A549 (cell line): ENCODE measurements around the gene METTL17. TPM values are rescaled to one million over a fixed set of nuclear protein-coding genes. Genes with fewer than 3 reads are reported as not detected.
A peak's percentile ranks its signal among the peaks of the same experiment; 100 is the strongest.
"Not testable (repeated sequence)": the region's sequence is repeated elsewhere in the genome, so short reads cannot be mapped to it uniquely, and the experiment has no call there.

ENCODE experiments used
- ATAC-seq, 2 experiments: fragments of 200-7000 bp in 1 of 2; fragments of >200 bp in 1 of 2; cut with Nextera tagmentation in 1 of 2; cut with Tn5 transposase in 1 of 2; 3 replicates each; pipeline versions ENCODE4 v1.8.0 to v1.9.1; 2018 to 2020; ENCODE audit warnings: mild to moderate bottlenecking in 1 of 2, moderate library complexity in 1 of 2
- CTCF ChIA-PET: fragments of 300-600 bp; sonication (Branson Sonifier 250); formaldehyde crosslinking; extraction: SDS; loops from one replicate; lab custom pipeline; 2021; ENCODE audit warnings: antibody characterized with exemption, inconsistent platforms; lab: Yijun Ruan, JAX
- POLR2A ChIA-PET: fragments of 350-600 bp; formaldehyde crosslinking; extraction: SDS; loops from one replicate; lab custom pipeline; 2021; ENCODE audit warnings: antibody characterized with exemption, inconsistent platforms; lab: Yijun Ruan, JAX
- DNase-seq, 2 experiments: peaks; one replicate each; pipeline versions ENCODE4 v3.0.0 to v3.0.0-alpha.2; 2011 to 2016; ENCODE audit warnings: low read depth in 1 of 2, low spot score in 1 of 2
- FAIRE-seq: peaks from 2 replicates; lab custom pipeline; 2011; peaks lifted over from hg19 to GRCh38; lab: Jason Lieb, UNC
- H3K27ac ChIP-seq, 2 experiments: fragments of >200 bp; sonication (Bioruptor Twin); formaldehyde crosslinking; 3 replicates each; pipeline ENCODE4 v1.5.1; 2016 to 2017
- H3K4me1 ChIP-seq: fragments of >200 bp; sonication (Bioruptor Twin); formaldehyde crosslinking; 3 replicates; pipeline ENCODE4 v1.6.1; 2016
- H3K4me2 ChIP-seq: fragments of >200 bp; sonication (Bioruptor Twin); formaldehyde crosslinking; 3 replicates; pipeline ENCODE4 v1.6.1; 2016
- H3K4me3 ChIP-seq: fragments of >200 bp; sonication (Bioruptor Twin); formaldehyde crosslinking; 3 replicates; pipeline ENCODE4 v1.5.1; 2016
- H3K9me3 ChIP-seq: fragments of >200 bp; sonication (Bioruptor Twin); formaldehyde crosslinking; 3 replicates; pipeline ENCODE4 v1.6.1; 2016
- CHD4 ChIP-seq: fragments of 200-600 bp; sonication (generic); IDR thresholded peaks from 2 replicates; pipeline ENCODE4 v1.6.1; 2016; ENCODE audit warnings: antibody characterized with exemption, mild to moderate bottlenecking, borderline replicate concordance
- EHMT2 ChIP-seq: fragments of 200-600 bp; sonication (generic); IDR thresholded peaks from 2 replicates; pipeline ENCODE4 v1.6.1; 2016; ENCODE audit warnings: antibody characterized with exemption, low read depth, mild to moderate bottlenecking, moderate library complexity
- GATA3 ChIP-seq: IDR thresholded peaks from 2 replicates; pipeline ENCODE4 v1.6.1; 2012; ENCODE audit warnings: borderline replicate concordance
- HDAC2 ChIP-seq: fragments of 200-600 bp; sonication (generic); IDR thresholded peaks from 2 replicates; pipeline ENCODE4 v1.6.1; 2016
- JUNB ChIP-seq: fragments of >200 bp; sonication (Bioruptor Twin); formaldehyde crosslinking; IDR thresholded peaks from 2 replicates; pipeline ENCODE4 v1.6.1; 2016
- KDM1A ChIP-seq: fragments of 200-600 bp; sonication (generic); IDR thresholded peaks from 2 replicates; pipeline ENCODE4 v1.6.1; 2016; ENCODE audit warnings: low read depth, mild to moderate bottlenecking
- KDM5A ChIP-seq: fragments of 200-600 bp; sonication (generic); IDR thresholded peaks from 2 replicates; pipeline ENCODE4 v1.6.1; 2016; ENCODE audit warnings: antibody characterized with exemption, mild to moderate bottlenecking
- MAZ ChIP-seq: fragments of 150-350 bp; IDR thresholded peaks from 2 replicates; pipeline ENCODE4 v1.6.1; 2014; ENCODE audit warnings: antibody characterized with exemption, low read depth, low read length, borderline replicate concordance
- POLR2A ChIP-seq: IDR thresholded peaks from 2 replicates; pipeline ENCODE4 v1.6.1; 2012; ENCODE audit warnings: mild to moderate bottlenecking, low read length
- RAD21 ChIP-seq, 2 experiments: fragments of >200 bp in 1 of 2; sonication (Bioruptor Twin) in 1 of 2; formaldehyde crosslinking in 1 of 2; IDR thresholded peaks in 1 of 2; conservative IDR thresholded peaks in 1 of 2; 2 replicates in 1 of 2; 3 replicates in 1 of 2; pipeline ENCODE4 v1.6.1; 2012 to 2018; ENCODE audit warnings: inconsistent platforms in 1 of 2
- SMC3 ChIP-seq: fragments of >200 bp; sonication (Bioruptor Twin); formaldehyde crosslinking; IDR thresholded peaks from 3 replicates; pipeline ENCODE4 v1.6.1; 2018; ENCODE audit warnings: inconsistent platforms
- ZFP36 ChIP-seq: fragments of 450-650 bp; IDR thresholded peaks from 2 replicates; pipeline ENCODE4 v1.6.1; 2014; ENCODE audit warnings: borderline replicate concordance; ENCODE audit not compliant: partially characterized antibody
- ZNF302 ChIP-seq: fragments of 250-450 bp; sonication (Bioruptor Pico); IDR thresholded peaks from 2 replicates; pipeline ENCODE4 v1.9.0; 2021; ENCODE audit warnings: inconsistent platforms, mild to moderate bottlenecking, moderate library complexity
- ZSCAN20 ChIP-seq: fragments of 250-450 bp; sonication (Bioruptor Pico); IDR thresholded peaks from 2 replicates; pipeline ENCODE4 v1.8.0; 2022; ENCODE audit warnings: mild to moderate bottlenecking, moderate library complexity
- WGBS: methylation state at CpG from one replicate; pipeline ENCODE4 v1.1.6; 2017; ENCODE audit errors: missing lambda C conversion rate; 5-methylcytosine and 5-hydroxymethylcytosine counted together
- polyA plus RNA-seq, 4 experiments: library from polyadenylated mRNA; depleted of rRNA in 3 of 4; stranded (reverse); fragments of >200 nt; fragmentation: RNase III in 1 of 4; extraction: RNeasy Plus Mini Kit Qiagen cat#74134 plus additional on column Dnase treatment in 1 of 4; gene quantifications; 2 replicates in 3 of 4; 3 replicates in 1 of 4; pipeline ENCODE4 v1.2.3, GENCODE V29; 2011 to 2017
- TF ChIP-seq, protein P1 (sequence below): fragments of >200 bp; sonication (Bioruptor Twin); formaldehyde crosslinking; IDR thresholded peaks from 3 replicates; pipeline ENCODE4 v1.6.1; 2016
- TF ChIP-seq, protein P2 (sequence below): fragments of 200-600 bp; sonication (generic); IDR thresholded peaks from 2 replicates; pipeline ENCODE4 v1.6.1; 2016; ENCODE audit warnings: antibody characterized with exemption, mild to moderate bottlenecking, moderate library complexity
- TF ChIP-seq, protein P3 (sequence below): fragments of 450-650 bp; IDR thresholded peaks from 2 replicates; pipeline ENCODE4 v1.6.1; 2014; ENCODE audit warnings: antibody characterized with exemption
- TF ChIP-seq, protein P4 (sequence below): fragments of >200 bp; sonication (Bioruptor Twin); formaldehyde crosslinking; IDR thresholded peaks from 3 replicates; pipeline ENCODE4 v1.5.1; 2016
- TF ChIP-seq, protein P5 (sequence below): fragments of 250-450 bp; sonication (Bioruptor Pico); IDR thresholded peaks from 2 replicates; pipeline ENCODE4 v1.5.0; 2021; ENCODE audit warnings: mild to moderate bottlenecking, moderate library complexity, borderline replicate concordance

Gene METTL17
- polyA plus RNA-seq, 2 of the 4 experiments (the other 2 are of a cell fraction): 81.4 to 116 TPM

- no peak for FAIRE-seq
- POLR2A ChIA-PET: interaction anchor here (1.4 kb wide), 1 partner anchor 26 kb away, joined by 5 read pairs; no protein-coding TSS in a partner anchor
- H3K4me3 ChIP-seq: no peak overlapping the region
- no peaks in the 10 kb centered on the region for H3K9me3 ChIP-seq
- WGBS: 55% methylated on average over 8 of the region's 8 CpGs
- no peak overlapping the region for H3K27ac ChIP-seq
- H3K4me2 ChIP-seq: no peak overlapping the region
- peak in 1 of 2 experiments; percentile 17; a peak in 3 of 6 replicates for ATAC-seq
- no peaks in the 10 kb centered on the region for H3K4me1 ChIP-seq
- CTCF ChIA-PET: interaction anchor here (0.6 to 7.3 kb wide), 49 partner anchors 8 to 1114 kb away, joined by 3 to 323 read pairs (median 5); partner anchors contain the start of genes ARHGEF40, NDRG2, RNASE8 and TPPP2
- TF ChIP-seq EHMT2 (no peak), CHD4 (no peak), GATA3 (no peak), MAZ (no peak), JUNB (no peak), ZNF302 (CRISPR knock-in tag) (no peak), HDAC2 (no peak), KDM1A (no peak), SMC3 (no peak), ZSCAN20 (no peak)
- TF ChIP-seq, protein P1, sequence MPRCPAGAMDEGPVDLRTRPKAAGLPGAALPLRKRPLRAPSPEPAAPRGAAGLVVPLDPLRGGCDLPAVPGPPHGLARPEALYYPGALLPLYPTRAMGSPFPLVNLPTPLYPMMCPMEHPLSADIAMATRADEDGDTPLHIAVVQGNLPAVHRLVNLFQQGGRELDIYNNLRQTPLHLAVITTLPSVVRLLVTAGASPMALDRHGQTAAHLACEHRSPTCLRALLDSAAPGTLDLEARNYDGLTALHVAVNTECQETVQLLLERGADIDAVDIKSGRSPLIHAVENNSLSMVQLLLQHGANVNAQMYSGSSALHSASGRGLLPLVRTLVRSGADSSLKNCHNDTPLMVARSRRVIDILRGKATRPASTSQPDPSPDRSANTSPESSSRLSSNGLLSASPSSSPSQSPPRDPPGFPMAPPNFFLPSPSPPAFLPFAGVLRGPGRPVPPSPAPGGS: no peak
- TF ChIP-seq, protein P2, sequence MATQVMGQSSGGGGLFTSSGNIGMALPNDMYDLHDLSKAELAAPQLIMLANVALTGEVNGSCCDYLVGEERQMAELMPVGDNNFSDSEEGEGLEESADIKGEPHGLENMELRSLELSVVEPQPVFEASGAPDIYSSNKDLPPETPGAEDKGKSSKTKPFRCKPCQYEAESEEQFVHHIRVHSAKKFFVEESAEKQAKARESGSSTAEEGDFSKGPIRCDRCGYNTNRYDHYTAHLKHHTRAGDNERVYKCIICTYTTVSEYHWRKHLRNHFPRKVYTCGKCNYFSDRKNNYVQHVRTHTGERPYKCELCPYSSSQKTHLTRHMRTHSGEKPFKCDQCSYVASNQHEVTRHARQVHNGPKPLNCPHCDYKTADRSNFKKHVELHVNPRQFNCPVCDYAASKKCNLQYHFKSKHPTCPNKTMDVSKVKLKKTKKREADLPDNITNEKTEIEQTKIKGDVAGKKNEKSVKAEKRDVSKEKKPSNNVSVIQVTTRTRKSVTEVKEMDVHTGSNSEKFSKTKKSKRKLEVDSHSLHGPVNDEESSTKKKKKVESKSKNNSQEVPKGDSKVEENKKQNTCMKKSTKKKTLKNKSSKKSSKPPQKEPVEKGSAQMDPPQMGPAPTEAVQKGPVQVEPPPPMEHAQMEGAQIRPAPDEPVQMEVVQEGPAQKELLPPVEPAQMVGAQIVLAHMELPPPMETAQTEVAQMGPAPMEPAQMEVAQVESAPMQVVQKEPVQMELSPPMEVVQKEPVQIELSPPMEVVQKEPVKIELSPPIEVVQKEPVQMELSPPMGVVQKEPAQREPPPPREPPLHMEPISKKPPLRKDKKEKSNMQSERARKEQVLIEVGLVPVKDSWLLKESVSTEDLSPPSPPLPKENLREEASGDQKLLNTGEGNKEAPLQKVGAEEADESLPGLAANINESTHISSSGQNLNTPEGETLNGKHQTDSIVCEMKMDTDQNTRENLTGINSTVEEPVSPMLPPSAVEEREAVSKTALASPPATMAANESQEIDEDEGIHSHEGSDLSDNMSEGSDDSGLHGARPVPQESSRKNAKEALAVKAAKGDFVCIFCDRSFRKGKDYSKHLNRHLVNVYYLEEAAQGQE: no peak
- TF ChIP-seq, protein P3, sequence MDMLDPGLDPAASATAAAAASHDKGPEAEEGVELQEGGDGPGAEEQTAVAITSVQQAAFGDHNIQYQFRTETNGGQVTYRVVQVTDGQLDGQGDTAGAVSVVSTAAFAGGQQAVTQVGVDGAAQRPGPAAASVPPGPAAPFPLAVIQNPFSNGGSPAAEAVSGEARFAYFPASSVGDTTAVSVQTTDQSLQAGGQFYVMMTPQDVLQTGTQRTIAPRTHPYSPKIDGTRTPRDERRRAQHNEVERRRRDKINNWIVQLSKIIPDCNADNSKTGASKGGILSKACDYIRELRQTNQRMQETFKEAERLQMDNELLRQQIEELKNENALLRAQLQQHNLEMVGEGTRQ: no peak
- DNase-seq: no peak
Measured at GRCh38 chr14:21040370-21040925, 50.7 kb downstream of the METTL17 start.

- POLR2A ChIA-PET, DNase-seq, H3K4me2 ChIP-seq, H3K4me1 ChIP-seq, FAIRE-seq, H3K9me3 ChIP-seq, H3K27ac ChIP-seq, H3K4me3 ChIP-seq, ATAC-seq: not testable (repeated sequence)
- CTCF ChIA-PET: interaction anchor here (0.8 to 7.3 kb wide), 31 partner anchors 8 to 349 kb away, joined by 3 to 323 read pairs (median 8); partner anchors contain the start of genes NDRG2, RNASE8 and TPPP2
- 58% methylated on average over 3 of the region's 3 CpGs for WGBS
Measured at GRCh38 chr14:21040941-21041340, 51.2 kb downstream of the METTL17 start.

DNA sequence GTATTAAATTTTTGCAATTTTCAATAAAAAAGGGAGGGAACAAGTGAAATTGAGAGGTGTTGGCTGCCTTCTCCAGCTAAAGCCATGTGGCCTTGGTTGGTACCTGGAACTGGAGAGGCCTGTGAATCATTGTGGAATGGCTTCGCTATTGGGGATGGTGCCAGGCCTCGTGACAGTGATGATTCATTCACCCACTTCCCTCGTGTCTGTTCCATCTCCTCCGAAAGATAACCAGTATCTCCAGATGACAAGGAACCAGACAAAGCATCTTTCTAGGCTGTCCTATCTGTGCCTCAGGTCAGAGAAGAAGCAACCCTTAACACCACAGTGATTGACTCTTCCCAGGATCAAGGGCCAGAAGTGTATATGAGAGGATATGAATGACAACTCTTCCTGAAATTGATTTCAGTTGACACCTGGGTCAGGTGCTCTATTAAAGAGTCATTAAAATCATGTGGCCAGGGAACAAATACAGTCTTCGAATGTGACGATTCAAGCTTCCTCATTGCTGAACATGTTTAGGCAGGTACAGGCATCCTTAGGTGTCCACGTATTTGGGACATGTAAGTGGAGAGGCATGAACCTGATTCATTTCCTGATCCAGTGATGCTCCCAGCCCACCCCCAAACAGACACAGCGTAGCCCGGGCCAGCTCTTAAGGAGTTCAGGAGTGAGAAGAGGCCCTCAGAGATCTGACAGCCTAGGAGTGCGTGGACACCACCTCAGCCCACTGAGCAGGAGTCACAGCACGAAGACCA, 52.1 kb downstream of the METTL17 start, which contains the start of gene RNASE7:
RNASE7 (plus strand) TSS at position 687 of the 758 bp plus-strand sequence. CDS start 631 bp downstream, outside the sequence.
- POLR2A ChIA-PET: no interaction called here
- H3K27ac ChIP-seq: no peak within 1 kb of the TSS
- no peak within 1 kb of the TSS for H3K4me3 ChIP-seq
- ATAC-seq: no peak
- WGBS: 63% methylated on average over 11 of the region's 11 CpGs
- CTCF ChIA-PET: interaction anchor here (0.8 to 7.3 kb wide), 7 partner anchors 8 to 346 kb away, joined by 3 to 323 read pairs (median 24); partner anchors contain the start of gene NDRG2
- H3K4me2 ChIP-seq: no peak within 1 kb of the TSS
- H3K4me1 ChIP-seq: no peaks in the 10 kb centered on the region
- TF ChIP-seq KDM5A: no peak
- TF ChIP-seq, protein P4, sequence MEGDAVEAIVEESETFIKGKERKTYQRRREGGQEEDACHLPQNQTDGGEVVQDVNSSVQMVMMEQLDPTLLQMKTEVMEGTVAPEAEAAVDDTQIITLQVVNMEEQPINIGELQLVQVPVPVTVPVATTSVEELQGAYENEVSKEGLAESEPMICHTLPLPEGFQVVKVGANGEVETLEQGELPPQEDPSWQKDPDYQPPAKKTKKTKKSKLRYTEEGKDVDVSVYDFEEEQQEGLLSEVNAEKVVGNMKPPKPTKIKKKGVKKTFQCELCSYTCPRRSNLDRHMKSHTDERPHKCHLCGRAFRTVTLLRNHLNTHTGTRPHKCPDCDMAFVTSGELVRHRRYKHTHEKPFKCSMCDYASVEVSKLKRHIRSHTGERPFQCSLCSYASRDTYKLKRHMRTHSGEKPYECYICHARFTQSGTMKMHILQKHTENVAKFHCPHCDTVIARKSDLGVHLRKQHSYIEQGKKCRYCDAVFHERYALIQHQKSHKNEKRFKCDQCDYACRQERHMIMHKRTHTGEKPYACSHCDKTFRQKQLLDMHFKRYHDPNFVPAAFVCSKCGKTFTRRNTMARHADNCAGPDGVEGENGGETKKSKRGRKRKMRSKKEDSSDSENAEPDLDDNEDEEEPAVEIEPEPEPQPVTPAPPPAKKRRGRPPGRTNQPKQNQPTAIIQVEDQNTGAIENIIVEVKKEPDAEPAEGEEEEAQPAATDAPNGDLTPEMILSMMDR: no peak
- TF ChIP-seq KDM1A: no peak
- TF ChIP-seq POLR2A: no peak
- TF ChIP-seq RAD21 (conservative IDR thresholded peaks at IDR 0.05 in 1 of 2, IDR thresholded peaks at IDR 0.05 in 1 of 2): no peak
- TF ChIP-seq ZFP36: no peak
- TF ChIP-seq, protein P5, sequence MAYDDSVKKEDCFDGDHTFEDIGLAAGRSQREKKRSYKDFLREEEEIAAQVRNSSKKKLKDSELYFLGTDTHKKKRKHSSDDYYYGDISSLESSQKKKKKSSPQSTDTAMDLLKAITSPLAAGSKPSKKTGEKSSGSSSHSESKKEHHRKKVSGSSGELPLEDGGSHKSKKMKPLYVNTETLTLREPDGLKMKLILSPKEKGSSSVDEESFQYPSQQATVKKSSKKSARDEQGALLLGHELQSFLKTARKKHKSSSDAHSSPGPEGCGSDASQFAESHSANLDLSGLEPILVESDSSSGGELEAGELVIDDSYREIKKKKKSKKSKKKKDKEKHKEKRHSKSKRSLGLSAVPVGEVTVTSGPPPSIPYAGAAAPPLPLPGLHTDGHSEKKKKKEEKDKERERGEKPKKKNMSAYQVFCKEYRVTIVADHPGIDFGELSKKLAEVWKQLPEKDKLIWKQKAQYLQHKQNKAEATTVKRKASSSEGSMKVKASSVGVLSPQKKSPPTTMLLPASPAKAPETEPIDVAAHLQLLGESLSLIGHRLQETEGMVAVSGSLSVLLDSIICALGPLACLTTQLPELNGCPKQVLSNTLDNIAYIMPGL (CRISPR knock-in tag): no peak
- H3K9me3 ChIP-seq: no peaks in the 10 kb centered on the region
- no peak for FAIRE-seq
- no peak for DNase-seq
